ENCODE results near the gene GNAO1. TPM values are rescaled to one million over a fixed set of nuclear protein-coding genes. Genes with fewer than 3 reads are reported as not detected.

GNAO1 gene
- polyA plus RNA-seq, 3 donors, result not detected

GRCh38 chr16:56298116-56298515 is 106.8 kb downstream of the GNAO1 start:
- H3K36me3 ChIP-seq (replicated peaks in 1 of 2; ENCODE audit: control insufficient read depth in 1 of 2, insufficient read depth in 2 of 2, low read length in 2 of 2), result no peaks in the 10 kb centered on the region
- H3K27ac Mint-ChIP-seq, result no peak overlapping the region
- no peak overlapping the region for H3K27ac ChIP-seq (ENCODE audit: low read depth in 1 of 2, low read length in 2 of 2)
- no peak overlapping the region for H3K4me3 Mint-ChIP-seq
- no peak for TF ChIP-seq CTCF (IDR thresholded peaks at IDR 0.05)
- WGBS (ENCODE audit: insufficient coverage), result 19% methylated on average over 5 of the region's 8 CpGs
- H3K9me3 Mint-ChIP-seq, result no peaks in the 10 kb centered on the region
- H3K27me3 Mint-ChIP-seq (ENCODE audit: low read depth in 3 of 3), result peaks cover 0 to 4% (median 3%) of the 10 kb centered on the region in 3 donors
- H3K9me3 ChIP-seq (replicated peaks in 1 of 2; ENCODE audit: control insufficient read depth in 1 of 2, insufficient read depth in 1 of 2, low read length in 2 of 2), result no peaks in the 10 kb centered on the region
- intact Hi-C loops (cut with micrococcal nuclease), result loop anchor here in 1 of 2 donors (10.0 kb wide), 1 partner anchor 263 kb away; no protein-coding TSS in a partner anchor
- H3K9ac ChIP-seq (ENCODE audit: insufficient read depth, low read length, poor library complexity, severe bottlenecking), result no peak overlapping the region
- no peaks in the 10 kb centered on the region for H3K36me3 Mint-ChIP-seq
- no peak overlapping the region for H3K4me2 ChIP-seq (replicated peaks; ENCODE audit: extremely low read depth, low read length, poor library complexity, severe bottlenecking)
- no peak overlapping the region for H2AFZ ChIP-seq (ENCODE audit: insufficient read depth, low read depth, low read length, poor library complexity, severe bottlenecking)
- no peak for DNase-seq
- peaks cover 37 to 45% of the 10 kb centered on the region in 2 donors for H3K4me1 ChIP-seq (ENCODE audit: control insufficient read depth in 1 of 2, insufficient read depth in 2 of 2, low read length in 2 of 2)
- peaks cover 47% of the 10 kb centered on the region for H3K4me1 Mint-ChIP-seq
- H3K4me3 ChIP-seq (replicated peaks in 1 of 3; ENCODE audit: low read depth in 2 of 3, low read length in 3 of 3), result no peak overlapping the region
- H3K27me3 ChIP-seq (ENCODE audit: control insufficient read depth in 2 of 2, insufficient read depth in 2 of 2, low read length in 2 of 2), result no peaks in the 10 kb centered on the region
- H4K20me1 ChIP-seq (ENCODE audit: insufficient read depth, low read length), result no peaks in the 10 kb centered on the region
- no peaks in the 10 kb centered on the region for H3K79me2 ChIP-seq (ENCODE audit: insufficient read depth, low read length)

GRCh38 chr16:56298948-56299596 is 107.8 kb downstream of the GNAO1 start:
- H2AFZ ChIP-seq (ENCODE audit: insufficient read depth, low read depth, low read length, poor library complexity, severe bottlenecking), result no peak overlapping the region

More at GRCh38 chr16:56298948-56299596, 107.8 kb downstream of the GNAO1 start:
- Histone ChIP-seq H3K4me2 (replicated peaks; ENCODE audit: extremely low read depth, low read length, poor library complexity, severe bottlenecking) (peak overlapping the region; percentile 30), H4K20me1 (ENCODE audit: insufficient read depth, low read length) (no peaks in the 10 kb centered on the region), H3K79me2 (ENCODE audit: insufficient read depth, low read length) (no peaks in the 10 kb centered on the region), H3K9ac (ENCODE audit: insufficient read depth, low read length, poor library complexity, severe bottlenecking) (peak overlapping the region; percentile 24), H3K9me3 (replicated peaks in 1 of 2; ENCODE audit: control insufficient read depth in 1 of 2, insufficient read depth in 1 of 2, low read length in 2 of 2) (no peaks in the 10 kb centered on the region), H3K4me3 (replicated peaks in 1 of 3; ENCODE audit: low read depth in 2 of 3, low read length in 3 of 3) (no peak overlapping the region), H3K27me3 (ENCODE audit: control insufficient read depth in 2 of 2, insufficient read depth in 2 of 2, low read length in 2 of 2) (no peaks in the 10 kb centered on the region), H3K36me3 (replicated peaks in 1 of 2; ENCODE audit: control insufficient read depth in 1 of 2, insufficient read depth in 2 of 2, low read length in 2 of 2) (no peaks in the 10 kb centered on the region), H3K4me1 (ENCODE audit: control insufficient read depth in 1 of 2, insufficient read depth in 2 of 2, low read length in 2 of 2) (peaks cover 33 to 41% of the 10 kb centered on the region in 2 donors), H3K27ac (ENCODE audit: low read depth in 1 of 2, low read length in 2 of 2) (peak overlapping the region; percentile 38 to 70)
- no peak for TF ChIP-seq CTCF (IDR thresholded peaks at IDR 0.05)
- peak in 1 of 3 donors; percentile 12 for DNase-seq
- Mint-ChIP-seq H3K4me3 (no peak overlapping the region), H3K36me3 (no peaks in the 10 kb centered on the region), H3K4me1 (peaks cover 44% of the 10 kb centered on the region), H3K27ac (peak overlapping the region in 6 of 7 donors; percentile 60 to 82 (median 70)), H3K27me3 (ENCODE audit: low read depth in 3 of 3) (peaks cover 0 to 4% (median 3%) of the 10 kb centered on the region in 3 donors), H3K9me3 (no peaks in the 10 kb centered on the region)
- 19% methylated on average over 2 of the region's 7 CpGs for WGBS (ENCODE audit: insufficient coverage)
- intact Hi-C loops (cut with micrococcal nuclease), result loop anchor here in 1 of 2 donors (10.0 kb wide), 1 partner anchor 264 kb away; no protein-coding TSS in a partner anchor

All from CD14-positive monocyte (primary cell).